Lung (tissue), 12 donors: ENCODE results near the gene TXN2. TPM values are rescaled to one million over a fixed set of nuclear protein-coding genes. Genes with fewer than 3 reads are reported as not detected.

Source experiments
- ATAC-seq: fragments of 200-7000 bp; cut with Tn5 transposase; one replicate; pipeline ENCODE4 v1.9.1; 2020; ENCODE audit warnings: moderate number of reproducible peaks; ENCODE audit not compliant: insufficient read depth, low FRiP score
- DNase-seq, 3 donors: peaks; one replicate each; pipeline ENCODE4 v3.0.0-alpha.2; 2013 to 2017
- H3K27ac ChIP-seq, 2 donors: one replicate each; pipeline ENCODE4 v1.5.1; 2013; ENCODE audit warnings: mild to moderate bottlenecking in 2 of 2, moderate library complexity in 2 of 2, control low read depth in 1 of 2, inconsistent platforms in 1 of 2, low read depth in 1 of 2, low read length in 1 of 2
- H3K27me3 ChIP-seq, 3 donors: one replicate each; pipeline ENCODE4 v1.5.1; 2013; ENCODE audit warnings: low read length in 2 of 3; ENCODE audit not compliant: control insufficient read depth in 3 of 3, insufficient read depth in 3 of 3
- H3K36me3 ChIP-seq, 4 donors: one replicate each; pipeline ENCODE4 v1.5.1; 2013; ENCODE audit warnings: low read length in 4 of 4, mild to moderate bottlenecking in 1 of 4, moderate library complexity in 1 of 4; ENCODE audit not compliant: control insufficient read depth in 4 of 4, insufficient read depth in 4 of 4
- H3K4me1 ChIP-seq, 5 donors: one replicate each; pipeline ENCODE4 v1.5.1; 2013; ENCODE audit warnings: low read length in 5 of 5, mild to moderate bottlenecking in 2 of 5, moderate library complexity in 1 of 5; ENCODE audit not compliant: control insufficient read depth in 5 of 5, insufficient read depth in 5 of 5
- H3K4me3 ChIP-seq: one replicate; pipeline ENCODE4 v1.5.1; 2013; ENCODE audit warnings: mild to moderate bottlenecking, control low read depth, moderate library complexity
- H3K9ac ChIP-seq, 2 donors: one replicate each; pipeline ENCODE4 v1.5.1; 2013; ENCODE audit warnings: low read length in 2 of 2, control low read depth in 1 of 2; ENCODE audit not compliant: insufficient read depth in 1 of 2
- H3K9me3 ChIP-seq, 4 donors: one replicate each; pipeline ENCODE4 v1.5.1; 2013; ENCODE audit warnings: low read length in 3 of 4, mild to moderate bottlenecking in 1 of 4, moderate library complexity in 1 of 4; ENCODE audit not compliant: control insufficient read depth in 4 of 4, insufficient read depth in 3 of 4
- CTCF ChIP-seq: IDR thresholded peaks from 2 replicates; pipeline ENCODE4 v1.5.1; 2012; ENCODE audit warnings: mild to moderate bottlenecking; ENCODE audit errors: control extremely low read depth, extremely low read depth
- WGBS, 2 donors: extraction: QIAGEN DNeasy Blood & Tissue Kit; methylation state at CpG; one replicate each; pipeline ENCODE4 v1.1.7; 2013; 5-methylcytosine and 5-hydroxymethylcytosine counted together
- polyA plus RNA-seq, 2 donors: library from polyadenylated mRNA; stranded (reverse); fragments of 200-250 nt; gene quantifications; one replicate each; pipeline ENCODE4 v1.2.1, GENCODE V29; 2013
- total RNA-seq, 2 donors: library from RNA; depleted of rRNA in 1 of 2; stranded (reverse); fragments of >200 nt in 1 of 2; gene quantifications; one replicate each; pipeline ENCODE4 v1.2.1, GENCODE V29; 2014 to 2021
- donor health status: control.
- donor health status: control.
- donor health status: Bipolar disorder and iron deficiency.
- donor health status: healthy.
- donor health status: DM: yes; HTN: yes; CAD: no.

The TXN2 gene
- total and polyA plus RNA-seq, 4 donors = 26.8 to 92.2 (median 78.9) TPM

DNA sequence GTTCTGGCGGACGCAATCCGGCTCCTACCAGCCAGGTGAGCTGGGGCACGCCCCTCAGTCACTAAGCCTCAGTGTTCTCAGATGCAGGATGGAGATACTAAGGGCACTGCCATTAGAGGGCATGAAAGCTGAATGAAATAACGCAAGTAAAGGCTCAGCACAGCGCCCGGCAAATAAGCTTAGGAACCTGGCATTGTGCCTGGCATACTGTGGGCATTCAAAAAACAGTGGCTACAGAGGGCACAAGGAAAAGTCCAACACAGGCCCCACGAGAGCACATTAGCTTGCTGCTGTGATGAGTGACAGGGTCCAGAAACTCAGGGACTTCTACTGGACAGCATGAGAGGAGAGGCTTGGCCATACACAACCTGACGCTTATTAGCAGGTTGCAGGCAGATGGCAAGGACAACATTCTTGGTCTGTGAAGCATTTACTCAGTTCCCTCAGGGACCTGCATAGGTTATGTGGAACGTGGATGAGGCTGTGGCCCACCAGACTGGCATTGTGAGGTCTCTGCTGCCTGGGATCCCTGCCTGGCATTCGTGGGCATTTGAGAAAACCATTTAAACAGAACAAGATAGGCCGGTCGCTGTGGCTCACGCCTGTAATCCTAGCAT, 12.2 kb downstream of the TXN2 start:
- Histone ChIP-seq H3K27ac (peak overlapping the region in 1 of 2 donors; percentile 6), H3K4me1 (peaks cover 0 to 23% (median 8%) of the 10 kb centered on the region in 5 donors), H3K9ac (no peak overlapping the region), H3K27me3 (no peaks in the 10 kb centered on the region), H3K36me3 (peaks cover 0 to 25% (median 13%) of the 10 kb centered on the region in 4 donors), H3K9me3 (no peaks in the 10 kb centered on the region), H3K4me3 (no peak overlapping the region)
- ATAC-seq (no peak), DNase-seq (no peak)
- WGBS, 2 donors = 81 to 90% methylated on average over 14 of the region's 14 CpGs
- TF ChIP-seq CTCF = no peak

GRCh38 chr22:36467946-36468345, 13.5 kb downstream of the TXN2 start:
- TF ChIP-seq CTCF = no peak
- peaks cover 0 to 23% (median 11%) of the 10 kb centered on the region in 5 donors for H3K4me1 ChIP-seq

GRCh38 chr22:36467042-36467810, 14.2 kb downstream of the TXN2 start:
- ATAC-seq (no peak), DNase-seq (peak; percentile 53 to 72 (median 54))
- no peak for TF ChIP-seq CTCF
- no peak overlapping the region for H3K4me3 ChIP-seq
- no peaks in the 10 kb centered on the region for H3K9me3 ChIP-seq
- H3K36me3 ChIP-seq = peaks cover 0 to 16% (median 9%) of the 10 kb centered on the region in 4 donors
- peak overlapping the region; percentile 77 to 96 for H3K27ac ChIP-seq
- peaks cover 0 to 25% (median 11%) of the 10 kb centered on the region in 5 donors for H3K4me1 ChIP-seq
- H3K9ac ChIP-seq = peak overlapping the region in 1 of 2 donors; percentile 5
- no peaks in the 10 kb centered on the region for H3K27me3 ChIP-seq
- 53 to 54% methylated on average over 14 of the region's 14 CpGs for WGBS, 2 donors

More at GRCh38 chr22:36467946-36468345, 13.5 kb downstream of the TXN2 start:
- no peaks in the 10 kb centered on the region for H3K27me3 ChIP-seq
- no peak overlapping the region for H3K9ac ChIP-seq
- H3K36me3 ChIP-seq = peaks cover 0 to 18% (median 11%) of the 10 kb centered on the region in 4 donors
- ATAC-seq = no peak
- H3K4me3 ChIP-seq = no peak overlapping the region
- WGBS, 2 donors = 28 to 62% methylated on average over 7 of the region's 7 CpGs
- H3K9me3 ChIP-seq = no peaks in the 10 kb centered on the region
- peak overlapping the region; percentile 49 to 77 for H3K27ac ChIP-seq
- DNase-seq = no peak
